CD4-positive, alpha-beta T cell treated with Interferon alpha-2 for 1 hour (primary cell): ENCODE measurements around the gene MAGI1.

Source experiments
- DNase-seq, 2 donors: peaks; one replicate each; pipeline ENCODE4 v3.0.0-alpha.2; 2020 to 2022

Gene MAGI1

GRCh38 chr3:65785065-65785645 lies 253.6 kb downstream of the MAGI1 start:
- DNase-seq: no peak

- DNase-seq: no peak
These were observed 255.6 kb downstream of the MAGI1 start for GRCh38 chr3:65783117-65783516.

GRCh38 chr3:65781594-65781993 lies 257.1 kb downstream of the MAGI1 start:
- no peak for DNase-seq

GRCh38 chr3:65779390-65779789 lies 259.3 kb downstream of the MAGI1 start:
- DNase-seq: no peak

GRCh38 chr3:65778968-65779367 lies 259.8 kb downstream of the MAGI1 start:
- no peak for DNase-seq

- no peak for DNase-seq
These were observed 261.7 kb downstream of the MAGI1 start for GRCh38 chr3:65777050-65777449.

- no peak for DNase-seq
These were observed 262.2 kb downstream of the MAGI1 start for GRCh38 chr3:65776494-65776893.

GRCh38 chr3:65776081-65776480 lies 262.6 kb downstream of the MAGI1 start:
- no peak for DNase-seq

GRCh38 chr3:65772758-65773157 lies 266.0 kb downstream of the MAGI1 start:
- no peak for DNase-seq

- no peak for DNase-seq
These were observed 271.2 kb downstream of the MAGI1 start for GRCh38 chr3:65767551-65767950.

- no peak for DNase-seq
These were observed 276.5 kb downstream of the MAGI1 start for GRCh38 chr3:65762235-65762580.

GRCh38 chr3:65761446-65762234 lies 277.1 kb downstream of the MAGI1 start:
- no peak for DNase-seq

GRCh38 chr3:65758876-65759598 lies 279.7 kb downstream of the MAGI1 start:
- no peak for DNase-seq

GRCh38 chr3:65758438-65758837 lies 280.3 kb downstream of the MAGI1 start:
- DNase-seq: no peak

- no peak for DNase-seq
These were observed 286.1 kb downstream of the MAGI1 start for GRCh38 chr3:65752636-65753035.

- no peak for DNase-seq
These were observed 287.5 kb downstream of the MAGI1 start for GRCh38 chr3:65751123-65751700.

- DNase-seq: no peak
These were observed 289.7 kb downstream of the MAGI1 start for GRCh38 chr3:65749066-65749465.

GRCh38 chr3:65748326-65748725 lies 290.4 kb downstream of the MAGI1 start:
- DNase-seq: no peak

- no peak for DNase-seq
These were observed 291.9 kb downstream of the MAGI1 start for GRCh38 chr3:65746848-65747247.

GRCh38 chr3:65745306-65745705 lies 293.4 kb downstream of the MAGI1 start:
- no peak for DNase-seq

- no peak for DNase-seq
These were observed 295.8 kb downstream of the MAGI1 start for GRCh38 chr3:65742914-65743313.

- DNase-seq: no peak
These were observed 297.2 kb downstream of the MAGI1 start for GRCh38 chr3:65741540-65741939.

GRCh38 chr3:65739901-65740541 lies 298.7 kb downstream of the MAGI1 start:
- no peak for DNase-seq
